K562 (cell line): ENCODE measurements around the gene DIPK1B. TPM values are rescaled to one million over a fixed set of nuclear protein-coding genes. Genes with fewer than 3 reads are reported as not detected.

Source experiments
- ATAC-seq: fragments of 200-7000 bp; cut with Tn5 transposase; 3 replicates; pipeline ENCODE4 v1.9.1; 2020; ENCODE audit warnings: moderate library complexity
- BruUV-seq: library from RNA; stranded (reverse); fragments of 400-500 nt; replicated peaks from 2 replicates; lab custom pipeline; 2021; lab: Mats Ljungman, UMichigan
- CTCF ChIA-PET: fragments of 300-600 bp; formaldehyde crosslinking; extraction: SDS; loops from one replicate; lab custom pipeline; 2021; ENCODE audit warnings: low intra/inter-chr PET ratio; lab: Yijun Ruan, JAX
- POLR2A ChIA-PET: fragments of 300-600, 350-650 bp; sonication (Branson Sonifier 250); formaldehyde crosslinking; extraction: SDS; loops from one replicate; lab custom pipeline; 2021; ENCODE audit warnings: antibody characterized with exemption, inconsistent platforms; lab: Yijun Ruan, JAX
- DNase-seq, 4 experiments: peaks; one replicate each; pipeline versions ENCODE4 v3.0.0 to v3.0.0-alpha.2; 2011 to 2018; ENCODE audit warnings: low spot score in 3 of 4, mixed read lengths in 3 of 4; ENCODE audit errors: extremely low read depth in 1 of 4
- FAIRE-seq: peaks from 2 replicates; lab custom pipeline; 2011; peaks lifted over from hg19 to GRCh38; lab: Jason Lieb, UNC
- H2AFZ ChIP-seq: 2 replicates; pipeline ENCODE4 v1.6.0; 2011; ENCODE audit warnings: low read depth, low read length, control low read depth, inconsistent platforms
- H3K27ac ChIP-seq: fragments of 200-600 bp; 3 replicates; pipeline ENCODE4 v1.8.0; 2011; ENCODE audit warnings: low read depth, mild to moderate bottlenecking, control low read depth, inconsistent platforms, low read length, moderate library complexity, mixed read lengths; ENCODE audit errors: extremely low read depth
- H3K27me3 ChIP-seq, 2 experiments: fragments of 300-600 bp in 1 of 2; 2 replicates in 1 of 2; 3 replicates in 1 of 2; pipeline versions ENCODE4 v1.6.0 to v1.8.0; 2011; ENCODE audit warnings: inconsistent platforms in 2 of 2, low read length in 2 of 2, mild to moderate bottlenecking in 1 of 2, mixed read lengths in 1 of 2, moderate library complexity in 1 of 2; ENCODE audit not compliant: control insufficient read depth in 2 of 2, insufficient read depth in 2 of 2
- H3K36me3 ChIP-seq: fragments of 300-600 bp; 3 replicates; pipeline ENCODE4 v1.8.0; 2011; ENCODE audit warnings: mild to moderate bottlenecking, low read length, inconsistent platforms; ENCODE audit not compliant: control insufficient read depth, insufficient read depth
- H3K4me1 ChIP-seq, 2 experiments: fragments of 200-600 bp in 1 of 2; replicated peaks in 1 of 2; 2 replicates in 1 of 2; 3 replicates in 1 of 2; pipeline versions ENCODE4 v1.5.1 to v1.8.0; 2011; ENCODE audit warnings: inconsistent platforms in 2 of 2, low read length in 2 of 2, mild to moderate bottlenecking in 1 of 2, mixed read lengths in 1 of 2, moderate library complexity in 1 of 2; ENCODE audit not compliant: control insufficient read depth in 2 of 2, insufficient read depth in 2 of 2
- H3K4me2 ChIP-seq: 2 replicates; pipeline ENCODE4 v1.6.1; 2011; ENCODE audit warnings: low read length, control low read depth, inconsistent platforms, mixed read lengths; ENCODE audit not compliant: insufficient read depth
- H3K4me3 ChIP-seq: fragments of 200-600 bp; sonication (generic), shearing (Covaris generic); 2 replicates; pipeline ENCODE4 v1.5.1; 2016; ENCODE audit warnings: control low read depth, inconsistent platforms
- H3K79me2 ChIP-seq: fragments of 200-600 bp; 3 replicates; pipeline ENCODE4 v1.8.0; 2011; ENCODE audit warnings: low read length, inconsistent platforms; ENCODE audit not compliant: control insufficient read depth, insufficient read depth
- H3K9ac ChIP-seq, 2 experiments: 2 replicates each; pipeline versions ENCODE4 v1.6.0 to v1.6.1; 2011; ENCODE audit warnings: low read depth in 2 of 2, low read length in 2 of 2, control low read depth in 1 of 2, inconsistent platforms in 1 of 2, mild to moderate bottlenecking in 1 of 2, mixed read lengths in 1 of 2; ENCODE audit not compliant: insufficient read depth in 1 of 2
- H3K9me1 ChIP-seq: one replicate; pipeline ENCODE4 v1.6.0; 2011; ENCODE audit warnings: inconsistent platforms, mild to moderate bottlenecking, low read length, moderate library complexity; ENCODE audit not compliant: control insufficient read depth, insufficient read depth
- H3K9me3 ChIP-seq: replicated peaks from 2 replicates; pipeline ENCODE4 v1.5.1; 2011; ENCODE audit warnings: low read depth, low read length, inconsistent platforms; ENCODE audit not compliant: control insufficient read depth, insufficient read depth
- H4K20me1 ChIP-seq: replicated peaks from 2 replicates; pipeline ENCODE4 v1.6.1; 2011; ENCODE audit warnings: low read length, inconsistent platforms, mixed read lengths; ENCODE audit not compliant: control insufficient read depth, insufficient read depth
- CBX1 ChIP-seq: sonication (generic); IDR thresholded peaks from 2 replicates; pipeline ENCODE4 v1.6.1; 2016; ENCODE audit warnings: antibody characterized with exemption, low read depth, mild to moderate bottlenecking
- CHD2 ChIP-seq: IDR thresholded peaks from 2 replicates; pipeline ENCODE4 v1.6.1; 2011; ENCODE audit warnings: low read depth, low read length
- DACH1 ChIP-seq: fragments of 450-650 bp; IDR thresholded peaks from 2 replicates; pipeline ENCODE4 v1.6.1; 2018; ENCODE audit not compliant: partially characterized antibody
- DDX20 ChIP-seq: fragments of 450-650 bp; IDR thresholded peaks from 2 replicates; pipeline ENCODE4 v1.6.1; 2016; ENCODE audit warnings: missing genetic modification characterization, low read depth, mild to moderate bottlenecking, missing compliant biosample characterization, moderate library complexity
- L3MBTL2 ChIP-seq: fragments of 450-650 bp; IDR thresholded peaks from 2 replicates; pipeline ENCODE4 v1.6.1; 2016; ENCODE audit warnings: mild to moderate bottlenecking, moderate library complexity
- NFYB ChIP-seq: IDR thresholded peaks from 2 replicates; pipeline ENCODE4 v1.6.1; 2011; ENCODE audit warnings: mild to moderate bottlenecking, moderate library complexity; ENCODE audit not compliant: insufficient read length; ENCODE audit errors: extremely low read depth
- PML ChIP-seq: IDR thresholded peaks from 2 replicates; pipeline ENCODE4 v1.6.1; 2012; ENCODE audit warnings: low read length, inconsistent platforms
- RAD51 ChIP-seq: fragments of 450-650 bp; IDR thresholded peaks from 2 replicates; pipeline ENCODE4 v1.7.1; 2016; ENCODE audit warnings: low read depth, mild to moderate bottlenecking, borderline replicate concordance
- STAT5B ChIP-seq: fragments of 250-450 bp; sonication (Bioruptor Pico); IDR thresholded peaks from 2 replicates; pipeline ENCODE4 v1.8.0; 2021; ENCODE audit warnings: mild to moderate bottlenecking, inconsistent platforms
- ZBTB8A ChIP-seq: fragments of 450-650 bp; IDR thresholded peaks from 2 replicates; pipeline ENCODE4 v1.6.1; 2018; ENCODE audit warnings: mild to moderate bottlenecking, moderate library complexity; ENCODE audit not compliant: partially characterized antibody
- ZNF644 ChIP-seq: fragments of 200-800 bp; sonication (Bioruptor generic); IDR thresholded peaks from 2 replicates; pipeline ENCODE4 v1.6.1; 2016; ENCODE audit warnings: low read depth, missing genetic modification characterization, missing compliant biosample characterization
- ZNF766 ChIP-seq: fragments of 200-800 bp; sonication (Bioruptor generic); conservative IDR thresholded peaks from 2 replicates; pipeline ENCODE4 v1.6.1; 2016; ENCODE audit warnings: missing genetic modification characterization, missing compliant biosample characterization
- WGBS: fragments of 100-300 bp; shearing (Covaris generic); methylation state at CpG from one replicate; pipeline ENCODE4 v1.1.6; 2016; ENCODE audit warnings: low coverage, mixed read lengths; ENCODE audit not compliant: insufficient coverage; ENCODE audit errors: missing lambda C conversion rate; 5-methylcytosine and 5-hydroxymethylcytosine counted together
- in situ Hi-C: fragments of 300-500 bp; cut with MboI; formaldehyde crosslinking; loops from 4 replicates; pipeline ENCODE4 v1.15.0; 2018; ENCODE audit warnings: inconsistent platforms, mixed read lengths
- intact Hi-C: fragments of 100-400 bp; cut with micrococcal nuclease; formaldehyde crosslinking; loops from 2 replicates; pipeline ENCODE4 v1.14.2; 2022
- polyA plus RNA-seq, 8 experiments: library from polyadenylated mRNA; depleted of rRNA in 4 of 8; stranded (reverse) in 5 of 8; unstranded in 3 of 8; fragments of >200 nt; fragmentation: Nextera tagmentation in 2 of 8; fragmentation: Illumina TruSeq in 1 of 8; extraction: Ambion mirVana in 2 of 8; extraction: Trizol in 1 of 8; gene quantifications; 2 replicates each; pipeline versions ENCODE4 v1.2.1 to v1.2.3, GENCODE V29; 2011 to 2014; ENCODE audit warnings: inconsistent platforms in 1 of 8, missing spikeins in 1 of 8
- total RNA-seq, 7 experiments: library from RNA; depleted of rRNA in 6 of 7; stranded (reverse); fragments of >200 nt in 6 of 7; fragmentation: Illumina TruSeq in 2 of 7; extraction: Trizol in 2 of 7; gene quantifications; 2 replicates each; pipeline versions ENCODE4 v1.2.1 to v1.2.3, GENCODE V29; 2011 to 2021; ENCODE audit warnings: low replicate concordance in 1 of 7
- TF ChIP-seq, protein P1 (sequence below): sonication (generic); formaldehyde crosslinking; IDR thresholded peaks from 2 replicates; pipeline ENCODE4 v1.9.0; 2022; ENCODE audit warnings: mild to moderate bottlenecking, missing genetic modification reagents
- TF ChIP-seq, protein P2 (sequence below): fragments of 150-350 bp; IDR thresholded peaks from 2 replicates; pipeline ENCODE4 v1.6.1; 2014; ENCODE audit warnings: low read depth, mild to moderate bottlenecking, low read length, borderline replicate concordance
- TF ChIP-seq, protein P3 (sequence below): fragments of 250-450 bp; sonication (Bioruptor Pico); IDR thresholded peaks from 2 replicates; pipeline ENCODE4 v1.4.0; 2020
- TF ChIP-seq, protein P4 (sequence below), 2 experiments: IDR thresholded peaks; 2 replicates each; pipeline ENCODE4 v1.6.1; 2011; ENCODE audit warnings: borderline replicate concordance in 1 of 2, control low read depth in 1 of 2, low read depth in 1 of 2, low read length in 1 of 2, mild to moderate bottlenecking in 1 of 2, mixed read lengths in 1 of 2, moderate library complexity in 1 of 2; ENCODE audit not compliant: insufficient read depth in 1 of 2, insufficient read length in 1 of 2, poor library complexity in 1 of 2, severe bottlenecking in 1 of 2; ENCODE audit errors: extremely low read depth in 1 of 2

DIPK1B gene
- total and polyA plus RNA-seq, 9 of the 15 experiments (the other 6 are each of a cell fraction or from before 2014, with no cell fraction given): 0.08 to 22.3 (median 5.9) TPM

DNA sequence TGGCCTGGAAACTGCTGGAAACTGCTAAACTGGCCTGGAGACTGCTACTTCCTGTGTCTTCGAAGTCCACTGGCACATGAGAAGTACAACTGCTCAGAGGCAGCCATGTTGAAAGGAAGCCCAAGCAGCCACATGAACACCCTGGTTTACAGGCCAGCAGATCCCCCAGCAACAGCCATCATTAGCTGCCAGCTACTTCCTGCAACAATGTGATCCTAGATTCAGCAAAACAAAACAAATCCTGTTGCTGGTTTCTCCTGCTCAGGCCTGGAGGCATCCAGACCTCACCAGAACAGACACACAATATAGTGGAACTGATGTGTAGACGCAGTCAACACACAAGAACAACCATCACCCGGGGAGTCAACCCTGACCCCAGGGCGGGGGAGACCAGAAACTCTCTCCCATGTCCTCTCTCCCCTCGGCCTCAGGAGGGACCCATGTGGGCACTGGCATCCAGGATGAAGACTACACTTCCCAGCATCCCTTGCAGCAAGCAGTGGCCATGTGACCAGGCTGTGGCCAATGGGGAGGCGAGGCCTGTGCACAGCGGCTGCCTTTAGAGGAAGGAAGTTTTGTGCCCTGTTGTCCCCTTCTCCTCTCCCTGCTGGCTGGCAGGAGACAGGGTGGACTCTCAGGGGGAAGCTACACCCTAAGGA, 61.1 kb downstream of the DIPK1B start:
- FAIRE-seq: peak; percentile 62
- Histone ChIP-seq H3K27me3 (no peaks in the 10 kb centered on the region), H3K36me3 (no peaks in the 10 kb centered on the region), H3K4me2 (no peak overlapping the region), H3K4me1 (peaks cover 0 to 8% of the 10 kb centered on the region in 2 experiments; a peak in 3 of 5 replicates), H3K79me2 (no peaks in the 10 kb centered on the region), H3K4me3 (no peak overlapping the region), H3K27ac (no peak overlapping the region), H4K20me1 (no peaks in the 10 kb centered on the region), H2AFZ (peak overlapping the region; percentile 94), H3K9ac (no peak overlapping the region), H3K9me3 (peaks cover 11% of the 10 kb centered on the region), H3K9me1 (no peaks in the 10 kb centered on the region)
- POLR2A ChIA-PET: no interaction called here
- CTCF ChIA-PET: no interaction called here
- BruUV-seq: no TSS peak
- intact Hi-C loops: no loop called here
- WGBS: 45% methylated on average over 7 of the region's 7 CpGs
- peak; percentile 94 for ATAC-seq
- in situ Hi-C loops: loop anchor here (5.0 kb wide), 1 partner anchor 264 kb away; no protein-coding TSS in a partner anchor
- peak; percentile 66 to 78 (median 72) for DNase-seq
- TF ChIP-seq L3MBTL2: 0 out of 2 replicates have a peak, but pooled peaks have one; percentile 41
- TF ChIP-seq RAD51: peak; percentile 92
- TF ChIP-seq NFYB: peak; percentile 89
- TF ChIP-seq, protein P1, sequence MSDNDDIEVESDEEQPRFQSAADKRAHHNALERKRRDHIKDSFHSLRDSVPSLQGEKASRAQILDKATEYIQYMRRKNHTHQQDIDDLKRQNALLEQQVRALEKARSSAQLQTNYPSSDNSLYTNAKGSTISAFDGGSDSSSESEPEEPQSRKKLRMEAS (CRISPR knock-in tag): peak; percentile 46
- no peak for TF ChIP-seq PML
- TF ChIP-seq DDX20: no peak
- TF ChIP-seq DACH1: no peak
- no peak for TF ChIP-seq ZNF644 (tag)
- peak; percentile 21; the same call in 1 of the 2 replicates for TF ChIP-seq CHD2
- no peak for TF ChIP-seq ZBTB8A
- TF ChIP-seq, protein P2, sequence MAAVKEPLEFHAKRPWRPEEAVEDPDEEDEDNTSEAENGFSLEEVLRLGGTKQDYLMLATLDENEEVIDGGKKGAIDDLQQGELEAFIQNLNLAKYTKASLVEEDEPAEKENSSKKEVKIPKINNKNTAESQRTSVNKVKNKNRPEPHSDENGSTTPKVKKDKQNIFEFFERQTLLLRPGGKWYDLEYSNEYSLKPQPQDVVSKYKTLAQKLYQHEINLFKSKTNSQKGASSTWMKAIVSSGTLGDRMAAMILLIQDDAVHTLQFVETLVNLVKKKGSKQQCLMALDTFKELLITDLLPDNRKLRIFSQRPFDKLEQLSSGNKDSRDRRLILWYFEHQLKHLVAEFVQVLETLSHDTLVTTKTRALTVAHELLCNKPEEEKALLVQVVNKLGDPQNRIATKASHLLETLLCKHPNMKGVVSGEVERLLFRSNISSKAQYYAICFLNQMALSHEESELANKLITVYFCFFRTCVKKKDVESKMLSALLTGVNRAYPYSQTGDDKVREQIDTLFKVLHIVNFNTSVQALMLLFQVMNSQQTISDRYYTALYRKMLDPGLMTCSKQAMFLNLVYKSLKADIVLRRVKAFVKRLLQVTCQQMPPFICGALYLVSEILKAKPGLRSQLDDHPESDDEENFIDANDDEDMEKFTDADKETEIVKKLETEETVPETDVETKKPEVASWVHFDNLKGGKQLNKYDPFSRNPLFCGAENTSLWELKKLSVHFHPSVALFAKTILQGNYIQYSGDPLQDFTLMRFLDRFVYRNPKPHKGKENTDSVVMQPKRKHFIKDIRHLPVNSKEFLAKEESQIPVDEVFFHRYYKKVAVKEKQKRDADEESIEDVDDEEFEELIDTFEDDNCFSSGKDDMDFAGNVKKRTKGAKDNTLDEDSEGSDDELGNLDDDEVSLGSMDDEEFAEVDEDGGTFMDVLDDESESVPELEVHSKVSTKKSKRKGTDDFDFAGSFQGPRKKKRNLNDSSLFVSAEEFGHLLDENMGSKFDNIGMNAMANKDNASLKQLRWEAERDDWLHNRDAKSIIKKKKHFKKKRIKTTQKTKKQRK: no peak
- TF ChIP-seq ZNF766 (CRISPR knock-in tag): no peak
- TF ChIP-seq, protein P3, sequence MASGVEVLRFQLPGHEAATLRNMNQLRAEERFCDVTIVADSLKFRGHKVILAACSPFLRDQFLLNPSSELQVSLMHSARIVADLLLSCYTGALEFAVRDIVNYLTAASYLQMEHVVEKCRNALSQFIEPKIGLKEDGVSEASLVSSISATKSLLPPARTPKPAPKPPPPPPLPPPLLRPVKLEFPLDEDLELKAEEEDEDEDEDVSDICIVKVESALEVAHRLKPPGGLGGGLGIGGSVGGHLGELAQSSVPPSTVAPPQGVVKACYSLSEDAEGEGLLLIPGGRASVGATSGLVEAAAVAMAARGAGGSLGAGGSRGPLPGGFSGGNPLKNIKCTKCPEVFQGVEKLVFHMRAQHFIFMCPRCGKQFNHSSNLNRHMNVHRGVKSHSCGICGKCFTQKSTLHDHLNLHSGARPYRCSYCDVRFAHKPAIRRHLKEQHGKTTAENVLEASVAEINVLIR: no peak
- peak; percentile 71; the same call in 1 of the 2 replicates for TF ChIP-seq CBX1
- TF ChIP-seq, protein P4, sequence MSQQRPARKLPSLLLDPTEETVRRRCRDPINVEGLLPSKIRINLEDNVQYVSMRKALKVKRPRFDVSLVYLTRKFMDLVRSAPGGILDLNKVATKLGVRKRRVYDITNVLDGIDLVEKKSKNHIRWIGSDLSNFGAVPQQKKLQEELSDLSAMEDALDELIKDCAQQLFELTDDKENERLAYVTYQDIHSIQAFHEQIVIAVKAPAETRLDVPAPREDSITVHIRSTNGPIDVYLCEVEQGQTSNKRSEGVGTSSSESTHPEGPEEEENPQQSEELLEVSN (IDR thresholded peaks at IDR 0.05; ENCODE audit: borderline replicate concordance in 1 of 2, extremely low read depth in 1 of 2, insufficient read depth in 1 of 2, insufficient read length in 1 of 2, low read depth in 1 of 2, low read length in 1 of 2, poor library complexity in 1 of 2, severe bottlenecking in 1 of 2): peak in 1 of 2 experiments; percentile 77
- TF ChIP-seq STAT5B (CRISPR knock-in tag): no peak
